Measurements from ENCODE around the gene LRFN2.

Gene LRFN2

GRCh38 chr6:40476673-40477072 lies 110.5 kb downstream of the LRFN2 start:
- DNase-seq (ENCODE audit: low read depth), result no peak

- no peak for DNase-seq (ENCODE audit: low read depth)
Observed at GRCh38 chr6:40474937-40475336, 112.2 kb downstream of the LRFN2 start.

GRCh38 chr6:40473026-40473425 lies 114.1 kb downstream of the LRFN2 start:
- DNase-seq (ENCODE audit: low read depth), result no peak

GRCh38 chr6:40472353-40472752 lies 114.8 kb downstream of the LRFN2 start:
- no peak for DNase-seq (ENCODE audit: low read depth)

GRCh38 chr6:40471243-40471642 lies 115.9 kb downstream of the LRFN2 start:
- DNase-seq (ENCODE audit: low read depth), result no peak

- DNase-seq (ENCODE audit: low read depth), result no peak
Observed at GRCh38 chr6:40469323-40469722, 117.8 kb downstream of the LRFN2 start.

GRCh38 chr6:40466986-40467539 lies 120.1 kb downstream of the LRFN2 start:
- DNase-seq (ENCODE audit: low read depth), result no peak

GRCh38 chr6:40461643-40462042 lies 125.5 kb downstream of the LRFN2 start:
- DNase-seq (ENCODE audit: low read depth), result no peak

GRCh38 chr6:40460380-40460779 lies 126.8 kb downstream of the LRFN2 start:
- no peak for DNase-seq (ENCODE audit: low read depth)

GRCh38 chr6:40457261-40457660 lies 129.9 kb downstream of the LRFN2 start:
- DNase-seq (ENCODE audit: low read depth), result no peak

- DNase-seq (ENCODE audit: low read depth), result no peak
Observed at GRCh38 chr6:40456390-40457013, 130.7 kb downstream of the LRFN2 start.

- DNase-seq (ENCODE audit: low read depth), result no peak
Observed at GRCh38 chr6:40455686-40456389, 131.3 kb downstream of the LRFN2 start.

GRCh38 chr6:40450483-40450882 lies 136.7 kb downstream of the LRFN2 start:
- no peak for DNase-seq (ENCODE audit: low read depth)

GRCh38 chr6:40444811-40445210 lies 142.4 kb downstream of the LRFN2 start:
- DNase-seq (ENCODE audit: low read depth), result no peak

- no peak for DNase-seq (ENCODE audit: low read depth)
Observed at GRCh38 chr6:40444312-40444711, 142.9 kb downstream of the LRFN2 start.

- no peak for DNase-seq (ENCODE audit: low read depth)
Observed at GRCh38 chr6:40443842-40444241, 143.3 kb downstream of the LRFN2 start.

- DNase-seq (ENCODE audit: low read depth), result no peak
Observed at GRCh38 chr6:40442591-40442990, 144.6 kb downstream of the LRFN2 start.

- no peak for DNase-seq (ENCODE audit: low read depth)
Observed at GRCh38 chr6:40441150-40441549, 146.0 kb downstream of the LRFN2 start.

- DNase-seq (ENCODE audit: low read depth), result no peak
Observed at GRCh38 chr6:40440053-40440452, 147.1 kb downstream of the LRFN2 start.

GRCh38 chr6:40439026-40439800 lies 148.0 kb downstream of the LRFN2 start:
- DNase-seq (ENCODE audit: low read depth), result no peak

- DNase-seq (ENCODE audit: low read depth), result no peak
Observed at GRCh38 chr6:40438246-40438887, 148.8 kb downstream of the LRFN2 start.

GRCh38 chr6:40437631-40438030 lies 149.5 kb downstream of the LRFN2 start:
- no peak for DNase-seq (ENCODE audit: low read depth)
